ENCODE data around the gene TIGD6.

Gene TIGD6

DNA sequence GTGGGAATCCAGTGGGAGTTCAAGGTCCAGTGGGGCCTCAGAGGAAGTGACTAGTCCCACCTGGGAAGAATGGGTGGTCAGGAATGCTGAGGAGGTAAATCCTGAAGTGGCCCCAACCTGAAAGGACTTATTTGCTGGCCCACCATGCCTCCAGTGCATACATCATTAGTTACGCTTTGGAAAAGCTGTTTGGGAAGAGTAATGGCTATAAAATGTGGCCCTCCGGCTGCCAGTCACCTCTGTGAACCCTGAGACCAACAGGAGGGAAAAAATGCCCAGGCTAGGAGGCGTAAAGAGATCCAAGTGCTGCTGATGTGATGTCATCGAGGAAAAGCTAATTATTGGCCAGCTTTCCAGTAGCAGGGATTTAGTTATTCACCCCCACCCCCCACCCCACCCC lies 42.6 kb downstream of the TIGD6 start:
- H3K4me3 ChIP-seq (replicated peaks in 1 of 2; ENCODE audit: low read depth in 2 of 2, low read length in 2 of 2), result no peak overlapping the region
- no peak for DNase-seq (ENCODE audit: low read depth in 2 of 2)
- TF ChIP-seq, protein P1, sequence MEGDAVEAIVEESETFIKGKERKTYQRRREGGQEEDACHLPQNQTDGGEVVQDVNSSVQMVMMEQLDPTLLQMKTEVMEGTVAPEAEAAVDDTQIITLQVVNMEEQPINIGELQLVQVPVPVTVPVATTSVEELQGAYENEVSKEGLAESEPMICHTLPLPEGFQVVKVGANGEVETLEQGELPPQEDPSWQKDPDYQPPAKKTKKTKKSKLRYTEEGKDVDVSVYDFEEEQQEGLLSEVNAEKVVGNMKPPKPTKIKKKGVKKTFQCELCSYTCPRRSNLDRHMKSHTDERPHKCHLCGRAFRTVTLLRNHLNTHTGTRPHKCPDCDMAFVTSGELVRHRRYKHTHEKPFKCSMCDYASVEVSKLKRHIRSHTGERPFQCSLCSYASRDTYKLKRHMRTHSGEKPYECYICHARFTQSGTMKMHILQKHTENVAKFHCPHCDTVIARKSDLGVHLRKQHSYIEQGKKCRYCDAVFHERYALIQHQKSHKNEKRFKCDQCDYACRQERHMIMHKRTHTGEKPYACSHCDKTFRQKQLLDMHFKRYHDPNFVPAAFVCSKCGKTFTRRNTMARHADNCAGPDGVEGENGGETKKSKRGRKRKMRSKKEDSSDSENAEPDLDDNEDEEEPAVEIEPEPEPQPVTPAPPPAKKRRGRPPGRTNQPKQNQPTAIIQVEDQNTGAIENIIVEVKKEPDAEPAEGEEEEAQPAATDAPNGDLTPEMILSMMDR (IDR thresholded peaks at IDR 0.05; ENCODE audit: low read depth, low read length), result no peak

DNA sequence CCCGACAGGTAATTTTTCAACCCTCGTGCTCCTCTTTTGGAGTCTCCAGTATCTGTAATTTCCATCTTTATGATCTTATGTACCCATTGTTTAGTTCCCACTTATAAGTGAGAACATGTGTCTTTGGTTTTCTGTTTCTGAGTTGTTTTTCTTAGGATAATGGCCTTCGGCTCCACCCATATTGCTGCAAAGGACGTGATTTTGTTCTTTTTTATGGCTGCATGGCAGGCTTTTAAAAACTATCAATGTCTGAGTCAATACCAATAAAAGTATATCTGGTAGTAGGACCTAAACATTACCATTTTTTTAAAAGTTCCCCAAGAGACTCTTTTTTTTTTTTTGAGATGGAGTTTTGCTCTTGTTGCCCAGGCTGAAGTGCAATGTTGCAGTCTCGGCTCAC lies 43.8 kb downstream of the TIGD6 start:
- DNase-seq (ENCODE audit: low read depth in 2 of 2), result no peak
- TF ChIP-seq, protein P1 (IDR thresholded peaks at IDR 0.05; ENCODE audit: low read depth, low read length), result no peak
- no peak overlapping the region for H3K4me3 ChIP-seq (replicated peaks in 1 of 2; ENCODE audit: low read depth in 2 of 2, low read length in 2 of 2)

DNA sequence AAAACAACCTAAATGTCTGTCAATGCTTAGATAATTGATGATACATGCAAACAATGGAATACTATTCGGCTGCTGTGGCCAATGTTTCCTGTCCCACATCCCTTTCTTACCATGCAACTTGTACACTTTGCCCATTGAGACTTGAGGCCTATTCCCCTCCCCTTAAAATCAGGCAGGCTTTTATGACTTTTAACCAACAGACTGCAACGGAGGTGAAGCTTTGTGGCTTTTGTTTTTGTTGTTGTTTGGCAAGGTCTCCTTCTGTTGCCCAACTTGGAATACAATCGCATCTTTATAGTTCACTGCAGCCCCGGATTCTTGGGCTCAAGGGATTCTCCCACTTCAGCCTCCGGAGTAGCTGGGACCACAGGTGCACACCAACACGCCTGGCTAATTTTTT lies 45.7 kb downstream of the TIGD6 start:
- DNase-seq (ENCODE audit: low read depth in 2 of 2), result no peak
- no peak overlapping the region for H3K4me3 ChIP-seq (replicated peaks in 1 of 2; ENCODE audit: low read depth in 2 of 2, low read length in 2 of 2)
- TF ChIP-seq, protein P1 (IDR thresholded peaks at IDR 0.05; ENCODE audit: low read depth, low read length), result no peak

DNA sequence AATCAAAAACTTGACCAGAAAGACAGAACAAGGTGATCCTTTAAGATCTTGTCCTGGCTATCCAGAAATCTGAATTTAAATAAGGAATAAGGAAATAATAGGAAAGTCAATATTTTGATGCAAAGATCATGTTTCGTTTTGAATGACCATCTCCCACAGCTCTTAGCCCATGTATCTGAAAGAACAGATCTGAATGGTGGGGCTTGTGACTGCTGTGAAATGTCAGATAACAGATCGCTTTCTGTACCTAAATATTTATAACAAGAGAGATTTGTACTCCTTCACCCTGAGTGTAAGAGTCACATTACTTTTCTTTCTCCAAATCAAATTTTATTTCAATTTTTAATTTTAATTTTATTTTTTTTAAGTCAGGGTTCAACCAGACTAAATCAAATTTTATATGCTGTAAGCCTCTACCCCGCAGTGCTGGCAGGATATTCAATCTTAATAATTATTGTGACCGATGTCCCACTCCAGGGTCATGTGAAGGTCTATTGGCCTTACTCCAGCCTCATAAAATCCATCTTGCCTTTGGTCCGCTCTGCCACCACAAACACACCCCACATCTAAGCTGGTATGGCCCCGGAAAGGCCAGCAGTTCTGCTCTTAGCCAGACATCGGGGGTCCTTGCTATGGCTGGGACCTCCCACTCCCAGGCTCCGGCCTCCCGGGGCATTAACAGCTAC lies 46.9 kb downstream of the TIGD6 start:
- DNase-seq (ENCODE audit: low read depth in 2 of 2), result no peak
- H3K4me3 ChIP-seq (replicated peaks in 1 of 2; ENCODE audit: low read depth in 2 of 2, low read length in 2 of 2), result no peak overlapping the region
- TF ChIP-seq, protein P1 (IDR thresholded peaks at IDR 0.05; ENCODE audit: low read depth, low read length), result no peak

DNA sequence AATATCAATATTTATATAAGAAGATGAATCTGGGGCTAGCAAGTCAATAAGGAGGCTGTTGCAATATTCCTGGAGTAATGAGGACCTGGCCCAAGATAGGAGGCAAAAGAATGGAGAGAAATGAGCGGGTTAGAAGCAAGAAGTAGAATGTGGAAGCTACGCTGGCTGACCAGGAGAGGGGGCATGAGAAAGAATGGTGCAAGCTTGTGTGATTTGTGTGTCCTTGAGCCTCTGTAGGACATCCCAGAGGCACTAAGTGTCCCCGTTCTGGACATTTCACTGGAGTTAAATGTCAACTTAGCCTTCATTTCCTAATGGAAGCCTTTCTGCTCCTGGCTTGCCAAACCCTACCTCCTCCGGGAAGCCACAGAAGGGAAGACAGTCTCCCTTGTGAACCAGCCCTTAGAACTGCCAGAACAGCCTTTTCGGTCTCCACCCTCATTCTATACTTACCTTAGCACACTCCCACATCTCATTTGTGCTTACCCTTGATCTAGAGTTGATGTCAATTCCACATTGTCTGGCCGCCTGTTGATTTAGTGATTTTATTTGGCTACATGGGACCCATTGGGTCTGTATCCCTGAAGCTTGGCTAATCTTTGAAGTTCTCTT lies 49.2 kb downstream of the TIGD6 start:
- DNase-seq (ENCODE audit: low read depth in 2 of 2), result no peak
- no peak overlapping the region for H3K4me3 ChIP-seq (replicated peaks in 1 of 2; ENCODE audit: low read depth in 2 of 2, low read length in 2 of 2)
- TF ChIP-seq, protein P1 (IDR thresholded peaks at IDR 0.05; ENCODE audit: low read depth, low read length), result peak; percentile 7

DNA sequence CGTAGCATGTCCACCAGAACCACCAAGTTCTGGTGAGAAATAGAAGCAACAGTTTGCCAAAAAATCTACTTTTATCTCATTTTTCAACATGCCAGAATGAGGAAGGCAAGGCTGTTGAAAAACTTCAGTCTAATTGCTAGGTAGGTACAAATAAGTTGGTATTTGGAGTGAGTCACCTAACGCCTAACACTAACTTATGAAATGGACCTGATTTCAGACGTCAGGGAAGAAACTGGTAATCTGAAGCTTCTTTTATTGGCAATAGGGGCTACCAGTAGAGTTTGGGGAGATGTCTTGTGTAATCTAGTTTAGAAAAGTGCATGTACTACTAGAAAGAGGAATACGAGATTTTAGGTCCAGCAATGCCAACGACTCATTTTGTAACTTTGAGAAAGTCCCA lies 51.5 kb downstream of the TIGD6 start:
- no peak for DNase-seq (ENCODE audit: low read depth in 2 of 2)
- H3K4me3 ChIP-seq (replicated peaks in 1 of 2; ENCODE audit: low read depth in 2 of 2, low read length in 2 of 2), result no peak overlapping the region
- TF ChIP-seq, protein P1 (IDR thresholded peaks at IDR 0.05; ENCODE audit: low read depth, low read length), result no peak
